GM20000 (cell line): ENCODE measurements around the gene CYB5R3.

ENCODE experiments used
- DNase-seq: peaks from one replicate; pipeline ENCODE4 v3.0.0; 2012; ENCODE audit warnings: low spot score
- TF ChIP-seq, protein P1 (sequence below): IDR thresholded peaks from 2 replicates; pipeline ENCODE4 v1.5.1; 2012; ENCODE audit warnings: mild to moderate bottlenecking, control low read depth; ENCODE audit errors: extremely low read depth, missing control alignments

CYB5R3 gene

DNA sequence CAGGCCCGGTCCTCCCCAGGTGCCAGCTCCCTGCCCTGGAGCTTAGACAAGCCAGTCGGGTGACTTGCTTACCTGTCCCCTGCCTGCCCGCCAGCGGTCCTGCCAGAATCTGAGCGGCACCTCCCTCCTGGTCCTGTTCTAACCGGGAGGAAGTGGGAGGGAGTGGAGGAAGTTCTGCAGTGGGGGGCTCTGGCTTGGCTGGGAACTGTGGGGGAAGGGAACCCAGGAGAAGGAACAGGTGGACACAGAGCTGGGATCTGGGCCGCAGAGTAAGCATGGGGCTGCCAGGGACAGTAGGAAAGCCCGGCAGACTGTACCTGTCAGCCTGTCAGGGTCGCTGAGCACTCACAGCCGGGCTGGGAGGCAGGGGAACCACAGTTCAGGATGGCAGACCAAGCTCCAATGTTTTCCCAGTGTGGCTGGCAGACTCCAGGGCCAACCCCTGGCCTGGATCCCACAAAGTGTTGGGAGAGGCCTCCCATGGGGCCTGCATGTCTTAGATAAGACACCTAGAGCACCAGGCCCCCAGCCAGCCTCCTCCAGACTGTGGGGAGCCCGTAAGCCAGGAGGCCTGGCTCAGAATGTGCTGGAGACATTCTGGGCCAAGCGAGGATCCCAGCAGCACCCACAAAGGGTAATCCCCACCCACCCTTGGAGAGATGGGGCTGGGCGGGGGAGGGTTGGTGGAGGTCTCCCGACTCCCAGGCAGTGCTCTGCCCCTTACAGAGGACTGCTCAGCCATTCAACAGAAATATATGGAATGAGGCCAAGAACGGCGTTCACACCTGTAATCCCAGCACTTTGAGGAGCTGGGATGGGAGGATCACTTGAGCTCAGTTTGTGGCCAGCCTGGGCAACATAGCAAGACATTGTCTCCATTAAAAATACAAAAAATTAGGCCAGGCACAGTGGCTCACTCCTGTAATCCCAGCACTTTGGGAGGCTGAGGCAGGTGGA, 2.3 kb downstream of the CYB5R3 start:
- DNase-seq, result peak; percentile 20
- TF ChIP-seq, protein P1, sequence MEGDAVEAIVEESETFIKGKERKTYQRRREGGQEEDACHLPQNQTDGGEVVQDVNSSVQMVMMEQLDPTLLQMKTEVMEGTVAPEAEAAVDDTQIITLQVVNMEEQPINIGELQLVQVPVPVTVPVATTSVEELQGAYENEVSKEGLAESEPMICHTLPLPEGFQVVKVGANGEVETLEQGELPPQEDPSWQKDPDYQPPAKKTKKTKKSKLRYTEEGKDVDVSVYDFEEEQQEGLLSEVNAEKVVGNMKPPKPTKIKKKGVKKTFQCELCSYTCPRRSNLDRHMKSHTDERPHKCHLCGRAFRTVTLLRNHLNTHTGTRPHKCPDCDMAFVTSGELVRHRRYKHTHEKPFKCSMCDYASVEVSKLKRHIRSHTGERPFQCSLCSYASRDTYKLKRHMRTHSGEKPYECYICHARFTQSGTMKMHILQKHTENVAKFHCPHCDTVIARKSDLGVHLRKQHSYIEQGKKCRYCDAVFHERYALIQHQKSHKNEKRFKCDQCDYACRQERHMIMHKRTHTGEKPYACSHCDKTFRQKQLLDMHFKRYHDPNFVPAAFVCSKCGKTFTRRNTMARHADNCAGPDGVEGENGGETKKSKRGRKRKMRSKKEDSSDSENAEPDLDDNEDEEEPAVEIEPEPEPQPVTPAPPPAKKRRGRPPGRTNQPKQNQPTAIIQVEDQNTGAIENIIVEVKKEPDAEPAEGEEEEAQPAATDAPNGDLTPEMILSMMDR, result no peak

- DNase-seq, result peak; percentile 9
- TF ChIP-seq, protein P1, result no peak
Measured at GRCh38 chr22:42645938-42646568, 3.1 kb downstream of the CYB5R3 start.

DNA sequence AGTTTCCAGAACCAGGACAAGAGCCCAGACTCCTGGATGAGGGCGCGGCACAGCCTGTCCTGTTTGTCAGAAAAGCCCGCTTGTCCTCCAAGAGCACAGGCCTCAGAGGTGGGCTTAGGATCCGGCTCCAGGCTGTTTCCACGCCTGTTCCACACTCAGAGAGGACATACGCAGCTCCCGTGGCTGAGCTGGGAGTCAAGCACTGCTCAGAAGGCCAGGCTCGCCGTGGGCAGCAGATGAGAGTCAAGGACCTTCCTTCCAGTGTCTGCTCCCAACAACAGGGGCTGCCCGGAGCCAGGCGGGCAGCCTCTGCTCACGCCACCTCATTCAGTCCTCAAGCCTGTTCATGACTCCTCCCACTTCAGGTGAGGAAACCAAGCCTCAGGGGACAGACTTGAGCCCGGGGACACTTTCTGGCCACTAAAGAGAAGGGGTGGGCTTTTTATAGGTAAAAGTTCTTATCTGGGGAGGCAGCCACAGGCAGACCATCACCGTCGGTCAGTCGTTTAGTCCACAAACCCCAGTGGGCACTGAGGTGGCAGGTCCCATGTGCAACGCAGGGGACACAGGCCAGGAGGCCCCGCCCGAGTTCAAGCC, 3.8 kb downstream of the CYB5R3 start:
- TF ChIP-seq, protein P1, result no peak
- no peak for DNase-seq

GRCh38 chr22:42644422-42645340, 4.5 kb downstream of the CYB5R3 start:
- no peak for DNase-seq
- TF ChIP-seq, protein P1, result no peak

DNA sequence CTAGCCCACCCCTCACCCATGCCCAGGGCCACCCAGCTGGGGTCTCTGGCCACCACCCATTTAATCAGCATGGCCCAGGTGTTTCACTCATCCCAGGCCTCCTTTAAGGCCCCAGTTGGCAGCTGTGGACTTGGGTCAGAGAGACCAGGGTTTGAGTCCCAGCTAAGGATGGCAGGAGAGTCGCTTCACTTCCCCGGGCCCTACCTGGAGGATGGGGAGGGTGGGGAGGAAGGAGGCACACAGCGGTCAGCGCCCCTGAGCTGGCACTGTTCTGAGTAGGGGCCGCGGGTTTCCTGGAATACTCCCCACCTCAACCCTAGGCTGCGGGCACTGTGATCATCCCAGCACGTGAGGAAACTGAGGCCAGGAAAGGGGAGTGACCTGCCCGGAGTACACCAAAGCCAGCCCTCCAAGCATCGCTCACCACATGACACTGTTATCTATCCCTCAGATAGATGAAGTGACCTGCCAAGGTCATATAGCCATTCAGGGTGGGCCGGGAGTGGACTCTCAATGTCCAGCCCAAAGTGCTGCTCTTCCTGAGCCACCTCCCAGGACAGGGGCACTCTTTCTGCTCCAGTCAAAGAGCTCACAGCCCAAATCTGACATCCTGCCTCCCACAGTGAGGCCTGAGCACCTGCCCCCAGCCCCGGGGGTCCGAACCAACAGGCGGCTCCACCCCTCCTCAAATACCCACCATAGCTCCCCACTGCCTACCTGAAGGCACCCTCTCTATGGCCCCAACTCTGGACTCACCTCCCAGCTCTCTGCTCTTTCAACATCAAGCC, 5.4 kb downstream of the CYB5R3 start:
- TF ChIP-seq, protein P1, result no peak
- no peak for DNase-seq

DNA sequence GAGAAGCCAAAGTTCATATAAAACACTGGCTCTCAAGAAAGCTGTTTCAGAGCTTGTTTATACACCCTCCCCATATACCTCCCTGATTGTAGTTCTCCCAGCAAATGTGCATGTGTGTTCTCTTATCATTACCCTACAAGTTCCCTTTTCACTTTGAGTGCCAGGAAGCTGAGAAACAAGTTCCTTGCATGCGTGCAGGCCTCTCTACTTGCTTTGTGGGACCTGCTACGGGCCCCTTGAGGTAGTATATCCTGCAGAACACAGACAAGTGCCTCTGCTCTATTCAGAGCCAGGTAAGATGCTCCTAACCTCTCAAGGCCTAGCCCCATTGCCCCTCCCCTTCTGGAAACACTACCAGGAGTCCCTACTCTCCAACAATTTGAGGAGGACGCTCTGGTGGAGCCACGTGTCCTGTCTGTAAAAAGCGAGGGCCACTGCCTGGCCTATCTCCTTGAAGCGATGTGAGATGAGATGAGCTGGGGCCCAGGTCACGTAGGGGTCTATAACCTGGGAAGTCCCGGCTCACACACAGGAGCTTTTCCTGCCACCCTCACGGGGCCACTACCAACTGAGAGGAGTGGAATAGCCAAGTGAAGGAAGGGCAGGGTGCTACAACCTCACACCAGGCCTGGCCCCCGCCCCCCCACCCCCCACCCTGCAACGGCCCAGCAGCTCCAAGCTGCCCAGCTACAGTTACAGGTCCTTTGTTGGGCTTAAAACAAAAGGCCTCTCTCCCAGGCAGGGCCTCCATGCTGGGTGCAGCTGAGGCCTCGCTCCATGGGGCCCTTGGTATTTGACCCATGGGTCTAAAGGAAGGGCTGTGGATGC, 6.2 kb downstream of the CYB5R3 start:
- peak; percentile 44 for DNase-seq
- TF ChIP-seq, protein P1, result no peak
